ENCODE measurements around the gene NRP2. TPM values are rescaled to one million over a fixed set of nuclear protein-coding genes. Genes with fewer than 3 reads are reported as not detected.

NRP2 gene
- total RNA-seq, 3 donors from 2014 or later, result 18.4 to 32.0 (median 23.9) TPM

DNA sequence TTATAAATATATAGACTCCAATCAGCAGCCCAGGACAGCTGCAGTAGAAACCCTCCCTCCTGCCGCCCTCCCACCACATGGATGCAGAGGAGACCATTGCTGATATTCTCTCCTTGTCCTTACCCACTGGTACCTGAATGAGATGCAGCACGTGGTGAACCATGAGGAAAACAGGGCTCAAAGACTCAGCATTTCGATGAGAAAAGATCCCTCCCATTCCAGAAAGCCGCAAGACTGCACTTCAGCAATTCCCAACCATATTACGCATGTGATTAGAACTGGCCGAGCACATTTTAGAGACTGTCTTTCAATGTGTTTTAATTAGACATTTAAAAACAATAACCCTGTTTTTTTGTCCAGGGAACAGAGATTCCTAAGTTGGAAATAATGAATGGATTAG, 125.5 kb downstream of the NRP2 start:
- Histone ChIP-seq H3K36me3 (no peaks in the 10 kb centered on the region), H3K9me3 (no peaks in the 10 kb centered on the region), H3K4me1 (no peaks in the 10 kb centered on the region), H3K4me3 (no peak overlapping the region), H3K27me3 (no peaks in the 10 kb centered on the region), H3K27ac (no peak overlapping the region)
- DNase-seq (ENCODE audit: low spot score in 2 of 2), result no peak
- intact Hi-C loops (cut with DNase I; ENCODE audit: low total_unique reads), result no loop called here
- no peak for TF ChIP-seq POLR2A (IDR thresholded peaks at IDR 0.05)

DNA sequence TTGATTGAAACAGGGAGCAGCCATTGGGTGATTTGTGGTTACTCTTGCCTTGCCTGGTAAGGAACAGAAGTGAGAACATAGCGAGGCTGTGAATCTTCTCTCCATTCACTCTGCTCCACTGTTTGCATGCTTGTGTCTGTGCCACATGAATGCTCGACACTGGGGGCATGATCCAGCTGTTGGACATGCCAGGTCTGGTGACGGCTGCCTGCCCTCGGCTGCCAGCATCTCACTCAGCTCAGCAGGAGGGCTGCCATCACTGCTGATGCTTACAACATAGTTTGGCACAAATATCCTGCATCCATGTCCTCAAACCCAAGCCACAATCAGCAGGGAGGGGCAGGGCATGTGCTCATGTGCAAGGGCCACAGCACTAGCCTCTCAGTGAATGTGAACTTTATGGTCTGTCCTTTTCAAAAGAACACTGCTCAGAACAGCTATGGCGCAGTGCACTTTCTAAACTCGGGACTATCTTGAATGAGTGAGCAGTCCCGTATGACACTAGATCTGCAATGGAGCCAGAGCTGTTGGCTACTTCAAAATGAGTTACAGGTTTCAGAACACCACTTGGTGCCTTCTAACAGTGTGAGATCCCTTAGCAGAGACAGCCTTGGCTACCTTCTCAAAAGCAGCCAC, 126.3 kb downstream of the NRP2 start:
- H3K27ac ChIP-seq, result no peak overlapping the region
- H3K4me3 ChIP-seq, result no peak overlapping the region
- DNase-seq (ENCODE audit: low spot score in 2 of 2), result no peak
- no peaks in the 10 kb centered on the region for H3K27me3 ChIP-seq
- no peaks in the 10 kb centered on the region for H3K36me3 ChIP-seq
- TF ChIP-seq CTCF (IDR thresholded peaks at IDR 0.05) (no peak), POLR2A (IDR thresholded peaks at IDR 0.05) (no peak), POLR2AphosphoS5 (IDR thresholded peaks at IDR 0.05) (no peak)
- intact Hi-C loops (cut with DNase I; ENCODE audit: low total_unique reads), result no loop called here
- no peaks in the 10 kb centered on the region for H3K4me1 ChIP-seq
- H3K9me3 ChIP-seq, result peaks cover 0 to 2% of the 10 kb centered on the region in 2 donors

- intact Hi-C loops (cut with DNase I; ENCODE audit: low total_unique reads), result no loop called here
- TF ChIP-seq CTCF (IDR thresholded peaks at IDR 0.05) (no peak), POLR2AphosphoS5 (IDR thresholded peaks at IDR 0.05) (no peak), POLR2A (IDR thresholded peaks at IDR 0.05) (no peak)
- Histone ChIP-seq H3K27ac (no peak overlapping the region), H3K4me1 (no peaks in the 10 kb centered on the region), H3K4me3 (no peak overlapping the region), H3K27me3 (no peaks in the 10 kb centered on the region), H3K9me3 (peaks cover 0 to 4% of the 10 kb centered on the region in 2 donors), H3K36me3 (no peaks in the 10 kb centered on the region)
- DNase-seq (ENCODE audit: low spot score in 2 of 2), result no peak
Measured at GRCh38 chr2:205811387-205811786, 129.1 kb downstream of the NRP2 start.

GRCh38 chr2:205814039-205814364, 131.7 kb downstream of the NRP2 start:
- DNase-seq (ENCODE audit: low spot score in 2 of 2), result no peak
- intact Hi-C loops (cut with DNase I; ENCODE audit: low total_unique reads), result no loop called here
- Histone ChIP-seq H3K27ac (no peak overlapping the region), H3K4me1 (no peaks in the 10 kb centered on the region), H3K4me3 (no peak overlapping the region), H3K36me3 (no peaks in the 10 kb centered on the region), H3K27me3 (no peaks in the 10 kb centered on the region), H3K9me3 (peaks cover 0 to 4% of the 10 kb centered on the region in 2 donors)
- TF ChIP-seq POLR2A (IDR thresholded peaks at IDR 0.05), result no peak
- no peak for TF ChIP-seq CTCF (IDR thresholded peaks at IDR 0.05)
- no peak for TF ChIP-seq POLR2AphosphoS5 (IDR thresholded peaks at IDR 0.05)

DNA sequence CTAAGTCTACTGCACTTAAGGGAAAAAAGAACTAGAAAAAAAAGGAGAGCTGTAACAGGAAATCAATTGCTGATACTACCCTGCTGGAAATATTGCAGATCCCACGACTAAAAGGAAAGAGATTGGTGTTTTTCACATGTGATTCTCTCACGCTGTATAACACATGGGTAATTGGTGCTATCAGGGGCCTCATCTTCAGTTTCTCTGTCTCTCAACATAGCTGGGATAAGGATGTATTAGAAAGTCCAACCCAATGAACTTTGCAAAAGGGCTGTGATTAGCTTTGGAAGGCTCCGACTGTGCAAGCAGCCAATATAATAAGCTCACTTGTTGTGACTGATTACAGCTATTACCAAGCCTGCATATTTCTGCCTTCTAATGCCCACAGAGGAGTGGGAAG, 133.4 kb downstream of the NRP2 start:
- no peak for TF ChIP-seq POLR2AphosphoS5 (IDR thresholded peaks at IDR 0.05)
- TF ChIP-seq CTCF (IDR thresholded peaks at IDR 0.05), result no peak
- no peak for TF ChIP-seq POLR2A (IDR thresholded peaks at IDR 0.05)
- H3K9me3 ChIP-seq, result peaks cover 0 to 4% of the 10 kb centered on the region in 2 donors
- no peak for DNase-seq (ENCODE audit: low spot score in 2 of 2)
- H3K4me1 ChIP-seq, result no peaks in the 10 kb centered on the region
- H3K36me3 ChIP-seq, result no peaks in the 10 kb centered on the region
- no peak overlapping the region for H3K4me3 ChIP-seq
- no peaks in the 10 kb centered on the region for H3K27me3 ChIP-seq
- H3K27ac ChIP-seq, result no peak overlapping the region
- intact Hi-C loops (cut with DNase I; ENCODE audit: low total_unique reads), result no loop called here

- DNase-seq (ENCODE audit: low spot score in 2 of 2), result no peak
- Histone ChIP-seq H3K4me1 (no peaks in the 10 kb centered on the region), H3K27ac (no peak overlapping the region), H3K27me3 (no peaks in the 10 kb centered on the region), H3K36me3 (no peaks in the 10 kb centered on the region), H3K4me3 (no peak overlapping the region), H3K9me3 (peaks cover 0 to 4% of the 10 kb centered on the region in 2 donors)
- no peak for TF ChIP-seq POLR2A (IDR thresholded peaks at IDR 0.05)
- TF ChIP-seq POLR2AphosphoS5 (IDR thresholded peaks at IDR 0.05), result no peak
- no peak for TF ChIP-seq CTCF (IDR thresholded peaks at IDR 0.05)
- intact Hi-C loops (cut with DNase I; ENCODE audit: low total_unique reads), result no loop called here
Measured at GRCh38 chr2:205816268-205816667, 134.0 kb downstream of the NRP2 start.
